DOHH2 (cell line): ENCODE measurements around the gene JKAMP.

ENCODE experiments used
- H3F3A ChIP-seq: fragments of 200-600 bp; sonication (generic), shearing (Covaris generic); 2 replicates; pipeline ENCODE4 v1.6.0; 2016; ENCODE audit warnings: antibody characterized with exemption, mild to moderate bottlenecking; ENCODE audit not compliant: control insufficient read depth, insufficient read depth
- H3K27ac ChIP-seq: fragments of 200-600 bp; sonication (generic); 2 replicates; pipeline ENCODE4 v1.5.1; 2014; ENCODE audit warnings: low read depth, mild to moderate bottlenecking, low read length, moderate library complexity
- H3K27me3 ChIP-seq: fragments of 200-600 bp; sonication (generic); 2 replicates; pipeline ENCODE4 v1.6.1; 2014; ENCODE audit warnings: mild to moderate bottlenecking, low read length, mixed read lengths; ENCODE audit not compliant: control insufficient read depth
- H3K36me3 ChIP-seq: fragments of 200-600 bp; sonication (generic); 2 replicates; pipeline ENCODE4 v1.6.1; 2014; ENCODE audit warnings: mild to moderate bottlenecking, low read length, moderate library complexity, mixed read lengths; ENCODE audit not compliant: control insufficient read depth
- H3K4me1 ChIP-seq: fragments of 200-600 bp; sonication (generic); 2 replicates; pipeline ENCODE4 v1.6.1; 2014; ENCODE audit warnings: mild to moderate bottlenecking, low read length, mixed read lengths; ENCODE audit not compliant: control insufficient read depth
- H3K4me2 ChIP-seq: fragments of 200-600 bp; sonication (generic); 2 replicates; pipeline ENCODE4 v1.6.0; 2014; ENCODE audit warnings: mild to moderate bottlenecking, low read length, moderate library complexity
- H3K4me3 ChIP-seq: fragments of 200-600 bp; sonication (generic); 2 replicates; pipeline ENCODE4 v1.5.1; 2014; ENCODE audit warnings: mild to moderate bottlenecking, low read length, mixed read lengths
- H3K79me2 ChIP-seq: fragments of 200-600 bp; sonication (generic); 2 replicates; pipeline ENCODE4 v1.6.1; 2014; ENCODE audit warnings: mild to moderate bottlenecking, low read length, mixed read lengths; ENCODE audit not compliant: control insufficient read depth
- H3K9me2 ChIP-seq: fragments of 200-600 bp; sonication (generic); replicated peaks from 2 replicates; pipeline ENCODE4 v1.6.1; 2014; ENCODE audit warnings: mild to moderate bottlenecking, low read length, mixed read lengths; ENCODE audit not compliant: control insufficient read depth
- H3K9me3 ChIP-seq: fragments of 200-600 bp; sonication (generic); 2 replicates; pipeline ENCODE4 v1.6.1; 2014; ENCODE audit warnings: antibody characterized with exemption, low read length, mixed read lengths; ENCODE audit not compliant: control insufficient read depth, insufficient read depth
- H4K20me1 ChIP-seq: fragments of 200-600 bp; sonication (generic); 2 replicates; pipeline ENCODE4 v1.6.0; 2014; ENCODE audit warnings: low read depth, mild to moderate bottlenecking, antibody characterized with exemption, low read length, moderate library complexity; ENCODE audit not compliant: control insufficient read depth, insufficient read depth
- EZH2phosphoT487 ChIP-seq: fragments of 200-600 bp; sonication (generic); IDR thresholded peaks from 2 replicates; pipeline ENCODE4 v1.6.1; 2017; ENCODE audit warnings: borderline replicate concordance, mild to moderate bottlenecking, antibody characterized with exemption, low read length, moderate library complexity, mixed read lengths
- TF ChIP-seq, protein P1 (sequence below): fragments of 200-600 bp; sonication (generic); IDR thresholded peaks from one replicate; pipeline ENCODE4 v1.5.1; 2014; ENCODE audit warnings: antibody characterized with exemption, mild to moderate bottlenecking, low read depth, low read length; ENCODE audit not compliant: poor library complexity, severe bottlenecking

The JKAMP gene

DNA sequence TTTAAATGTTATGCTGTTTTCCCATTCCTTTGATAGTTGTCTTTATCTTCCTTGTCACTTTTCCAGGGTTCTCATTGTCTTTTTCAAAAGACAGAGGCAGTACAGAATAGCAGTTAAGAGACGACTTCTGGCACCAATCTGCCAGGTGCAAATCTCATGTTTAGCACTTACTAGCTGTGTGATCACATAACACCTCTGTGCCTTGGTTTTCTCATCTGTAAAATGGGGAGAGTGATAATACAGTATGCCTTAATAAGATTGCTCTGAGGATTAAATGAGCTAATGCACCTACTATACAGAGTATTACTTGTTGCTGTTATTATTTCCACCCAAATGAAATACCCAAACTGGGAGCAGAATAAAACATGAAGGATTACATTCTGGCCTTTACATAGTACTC lies 23.9 kb upstream of the JKAMP start:
- no peaks in the 10 kb centered on the region; the same call in 1 of the 2 replicates for H3K36me3 ChIP-seq
- no peaks in the 10 kb centered on the region for H3K27me3 ChIP-seq
- no peak overlapping the region for H3K27ac ChIP-seq
- H4K20me1 ChIP-seq = no peaks in the 10 kb centered on the region
- no peaks in the 10 kb centered on the region for H3K9me3 ChIP-seq
- no peak overlapping the region for H3K4me3 ChIP-seq
- H3K9me2 ChIP-seq = no peaks in the 10 kb centered on the region
- H3F3A ChIP-seq = no peaks in the 10 kb centered on the region
- H3K4me1 ChIP-seq = peaks cover 12% of the 10 kb centered on the region
- no peaks in the 10 kb centered on the region for H3K79me2 ChIP-seq
- TF ChIP-seq, protein P1, sequence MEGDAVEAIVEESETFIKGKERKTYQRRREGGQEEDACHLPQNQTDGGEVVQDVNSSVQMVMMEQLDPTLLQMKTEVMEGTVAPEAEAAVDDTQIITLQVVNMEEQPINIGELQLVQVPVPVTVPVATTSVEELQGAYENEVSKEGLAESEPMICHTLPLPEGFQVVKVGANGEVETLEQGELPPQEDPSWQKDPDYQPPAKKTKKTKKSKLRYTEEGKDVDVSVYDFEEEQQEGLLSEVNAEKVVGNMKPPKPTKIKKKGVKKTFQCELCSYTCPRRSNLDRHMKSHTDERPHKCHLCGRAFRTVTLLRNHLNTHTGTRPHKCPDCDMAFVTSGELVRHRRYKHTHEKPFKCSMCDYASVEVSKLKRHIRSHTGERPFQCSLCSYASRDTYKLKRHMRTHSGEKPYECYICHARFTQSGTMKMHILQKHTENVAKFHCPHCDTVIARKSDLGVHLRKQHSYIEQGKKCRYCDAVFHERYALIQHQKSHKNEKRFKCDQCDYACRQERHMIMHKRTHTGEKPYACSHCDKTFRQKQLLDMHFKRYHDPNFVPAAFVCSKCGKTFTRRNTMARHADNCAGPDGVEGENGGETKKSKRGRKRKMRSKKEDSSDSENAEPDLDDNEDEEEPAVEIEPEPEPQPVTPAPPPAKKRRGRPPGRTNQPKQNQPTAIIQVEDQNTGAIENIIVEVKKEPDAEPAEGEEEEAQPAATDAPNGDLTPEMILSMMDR = no peak
- no peak for TF ChIP-seq EZH2phosphoT487
- H3K4me2 ChIP-seq = no peak overlapping the region

DNA sequence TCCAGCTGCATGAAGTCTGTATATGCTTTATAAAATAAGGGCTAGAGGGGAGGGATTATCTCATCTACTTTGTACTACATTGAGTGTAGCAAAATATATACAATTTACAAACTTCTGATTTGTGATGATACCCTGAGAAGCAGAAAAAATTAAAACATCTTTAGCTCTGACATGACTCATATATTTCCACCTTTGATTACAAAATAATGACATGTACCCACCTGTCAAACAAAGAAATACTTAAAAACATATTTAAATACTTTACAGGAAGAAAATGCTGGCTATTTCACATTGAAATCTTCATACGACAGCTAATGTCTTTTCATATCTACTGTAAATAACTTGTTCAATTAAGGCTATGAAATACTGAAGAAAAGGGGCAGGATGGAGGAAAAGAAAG lies 22.4 kb upstream of the JKAMP start:
- H3K36me3 ChIP-seq = no peaks in the 10 kb centered on the region; the same call in 1 of the 2 replicates
- H3K9me3 ChIP-seq = no peaks in the 10 kb centered on the region
- H3K79me2 ChIP-seq = no peaks in the 10 kb centered on the region
- no peak overlapping the region for H3K27ac ChIP-seq
- no peak overlapping the region for H3K4me2 ChIP-seq
- H3K9me2 ChIP-seq = no peaks in the 10 kb centered on the region
- H3K4me1 ChIP-seq = peaks cover 13% of the 10 kb centered on the region
- H3F3A ChIP-seq = peaks cover 6% of the 10 kb centered on the region
- H3K27me3 ChIP-seq = no peaks in the 10 kb centered on the region
- TF ChIP-seq, protein P1 = no peak
- TF ChIP-seq EZH2phosphoT487 = no peak
- H4K20me1 ChIP-seq = no peaks in the 10 kb centered on the region
- H3K4me3 ChIP-seq = no peak overlapping the region

DNA sequence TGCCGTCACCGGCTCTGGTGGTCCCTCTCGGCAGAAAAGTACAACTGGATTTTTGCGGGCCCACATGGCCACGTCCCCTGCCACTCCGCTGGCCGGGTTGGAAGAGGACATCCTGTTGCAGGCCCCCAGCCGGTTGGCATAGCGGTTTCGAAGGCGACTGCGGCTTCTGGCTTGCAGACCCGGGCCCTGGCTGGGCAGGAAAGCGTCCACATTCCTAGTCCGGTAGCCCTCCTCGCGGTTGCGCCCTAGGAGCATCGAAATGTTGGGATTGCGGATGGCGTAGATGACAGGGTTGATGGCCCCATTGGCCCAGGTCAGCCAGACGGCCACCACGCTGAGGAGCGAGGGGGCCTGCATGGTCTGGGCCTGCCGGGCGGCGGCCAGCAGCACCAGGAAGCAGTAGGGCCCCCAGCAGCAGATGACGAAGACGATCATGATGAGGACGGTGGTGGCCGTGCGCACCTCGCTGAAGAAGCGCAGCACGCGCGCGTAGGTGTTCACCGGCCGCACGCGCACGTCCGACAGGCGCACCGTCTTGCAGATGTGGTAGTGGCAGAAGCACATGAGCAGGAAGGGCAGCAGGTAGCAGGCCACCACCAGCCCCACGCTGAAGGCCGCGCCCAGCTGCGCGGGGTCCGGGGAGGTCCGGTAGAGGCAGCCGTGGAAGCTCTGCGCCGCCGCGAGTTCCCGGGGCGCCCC lies 20.4 kb upstream of the JKAMP start:
- peaks cover 13% of the 10 kb centered on the region for H3K4me1 ChIP-seq
- H3K4me2 ChIP-seq = peak overlapping the region; percentile 98
- no peak for TF ChIP-seq EZH2phosphoT487
- TF ChIP-seq, protein P1 = no peak
- no peaks in the 10 kb centered on the region; the same call in 1 of the 2 replicates for H3K36me3 ChIP-seq
- no peak overlapping the region for H3K27ac ChIP-seq
- no peaks in the 10 kb centered on the region for H3K79me2 ChIP-seq
- no peaks in the 10 kb centered on the region for H3K27me3 ChIP-seq
- no peaks in the 10 kb centered on the region for H4K20me1 ChIP-seq
- no peaks in the 10 kb centered on the region for H3K9me2 ChIP-seq
- H3K9me3 ChIP-seq = no peaks in the 10 kb centered on the region
- H3F3A ChIP-seq = peaks cover 8% of the 10 kb centered on the region
- H3K4me3 ChIP-seq = peak overlapping the region; percentile 85
